K562 (cell line): ENCODE results near the gene GNG7. TPM values are rescaled to one million over a fixed set of nuclear protein-coding genes. Genes with fewer than 3 reads are reported as not detected.

Experiments used
- ATAC-seq: fragments of 200-7000 bp; cut with Tn5 transposase; 3 replicates; pipeline ENCODE4 v1.9.1; 2020; ENCODE audit warnings: moderate library complexity
- BruUV-seq: library from RNA; stranded (reverse); fragments of 400-500 nt; replicated peaks from 2 replicates; lab custom pipeline; 2021; lab: Mats Ljungman, UMichigan
- CTCF ChIA-PET: fragments of 300-600 bp; formaldehyde crosslinking; extraction: SDS; loops from one replicate; lab custom pipeline; 2021; ENCODE audit warnings: low intra/inter-chr PET ratio; lab: Yijun Ruan, JAX
- POLR2A ChIA-PET: fragments of 300-600, 350-650 bp; sonication (Branson Sonifier 250); formaldehyde crosslinking; extraction: SDS; loops from one replicate; lab custom pipeline; 2021; ENCODE audit warnings: antibody characterized with exemption, inconsistent platforms; lab: Yijun Ruan, JAX
- DNase-seq, 4 experiments: peaks; one replicate each; pipeline versions ENCODE4 v3.0.0 to v3.0.0-alpha.2; 2011 to 2018; ENCODE audit warnings: low spot score in 3 of 4, mixed read lengths in 3 of 4; ENCODE audit errors: extremely low read depth in 1 of 4
- FAIRE-seq: peaks from 2 replicates; lab custom pipeline; 2011; peaks lifted over from hg19 to GRCh38; lab: Jason Lieb, UNC
- H2AFZ ChIP-seq: 2 replicates; pipeline ENCODE4 v1.6.0; 2011; ENCODE audit warnings: low read depth, low read length, control low read depth, inconsistent platforms
- H3K27ac ChIP-seq: fragments of 200-600 bp; 3 replicates; pipeline ENCODE4 v1.8.0; 2011; ENCODE audit warnings: low read depth, mild to moderate bottlenecking, control low read depth, inconsistent platforms, low read length, moderate library complexity, mixed read lengths; ENCODE audit errors: extremely low read depth
- H3K27me3 ChIP-seq, 2 experiments: fragments of 300-600 bp in 1 of 2; 2 replicates in 1 of 2; 3 replicates in 1 of 2; pipeline versions ENCODE4 v1.6.0 to v1.8.0; 2011; ENCODE audit warnings: inconsistent platforms in 2 of 2, low read length in 2 of 2, mild to moderate bottlenecking in 1 of 2, mixed read lengths in 1 of 2, moderate library complexity in 1 of 2; ENCODE audit not compliant: control insufficient read depth in 2 of 2, insufficient read depth in 2 of 2
- H3K36me3 ChIP-seq: fragments of 300-600 bp; 3 replicates; pipeline ENCODE4 v1.8.0; 2011; ENCODE audit warnings: mild to moderate bottlenecking, low read length, inconsistent platforms; ENCODE audit not compliant: control insufficient read depth, insufficient read depth
- H3K4me1 ChIP-seq, 2 experiments: fragments of 200-600 bp in 1 of 2; replicated peaks in 1 of 2; 2 replicates in 1 of 2; 3 replicates in 1 of 2; pipeline versions ENCODE4 v1.5.1 to v1.8.0; 2011; ENCODE audit warnings: inconsistent platforms in 2 of 2, low read length in 2 of 2, mild to moderate bottlenecking in 1 of 2, mixed read lengths in 1 of 2, moderate library complexity in 1 of 2; ENCODE audit not compliant: control insufficient read depth in 2 of 2, insufficient read depth in 2 of 2
- H3K4me2 ChIP-seq: 2 replicates; pipeline ENCODE4 v1.6.1; 2011; ENCODE audit warnings: low read length, control low read depth, inconsistent platforms, mixed read lengths; ENCODE audit not compliant: insufficient read depth
- H3K4me3 ChIP-seq: fragments of 200-600 bp; sonication (generic), shearing (Covaris generic); 2 replicates; pipeline ENCODE4 v1.5.1; 2016; ENCODE audit warnings: control low read depth, inconsistent platforms
- H3K79me2 ChIP-seq: fragments of 200-600 bp; 3 replicates; pipeline ENCODE4 v1.8.0; 2011; ENCODE audit warnings: low read length, inconsistent platforms; ENCODE audit not compliant: control insufficient read depth, insufficient read depth
- H3K9ac ChIP-seq, 2 experiments: 2 replicates each; pipeline versions ENCODE4 v1.6.0 to v1.6.1; 2011; ENCODE audit warnings: low read depth in 2 of 2, low read length in 2 of 2, control low read depth in 1 of 2, inconsistent platforms in 1 of 2, mild to moderate bottlenecking in 1 of 2, mixed read lengths in 1 of 2; ENCODE audit not compliant: insufficient read depth in 1 of 2
- H3K9me1 ChIP-seq: one replicate; pipeline ENCODE4 v1.6.0; 2011; ENCODE audit warnings: inconsistent platforms, mild to moderate bottlenecking, low read length, moderate library complexity; ENCODE audit not compliant: control insufficient read depth, insufficient read depth
- H3K9me3 ChIP-seq: replicated peaks from 2 replicates; pipeline ENCODE4 v1.5.1; 2011; ENCODE audit warnings: low read depth, low read length, inconsistent platforms; ENCODE audit not compliant: control insufficient read depth, insufficient read depth
- H4K20me1 ChIP-seq: replicated peaks from 2 replicates; pipeline ENCODE4 v1.6.1; 2011; ENCODE audit warnings: low read length, inconsistent platforms, mixed read lengths; ENCODE audit not compliant: control insufficient read depth, insufficient read depth
- ARID1B ChIP-seq: fragments of 450-650 bp; IDR thresholded peaks from 2 replicates; pipeline ENCODE4 v1.6.1; 2016; ENCODE audit warnings: antibody characterized with exemption, mild to moderate bottlenecking, inconsistent platforms
- MGA ChIP-seq: fragments of 450-650 bp; IDR thresholded peaks from 2 replicates; pipeline ENCODE4 v1.6.1; 2016; ENCODE audit warnings: mild to moderate bottlenecking, moderate library complexity
- OTX1 ChIP-seq: fragments of 450-650 bp; formaldehyde crosslinking; IDR thresholded peaks from 2 replicates; pipeline ENCODE4 v1.4.0; 2022; ENCODE audit warnings: mild to moderate bottlenecking
- RB1 ChIP-seq: fragments of 450-650 bp; IDR thresholded peaks from 2 replicates; pipeline ENCODE4 v1.6.1; 2017; ENCODE audit warnings: low read depth, mild to moderate bottlenecking
- RBFOX2 ChIP-seq: fragments of 200-400 bp; formaldehyde crosslinking; IDR thresholded peaks from 2 replicates; pipeline ENCODE4 v1.6.1; 2017; ENCODE audit warnings: low read depth, mild to moderate bottlenecking, low read length, moderate library complexity
- SP2 ChIP-seq: IDR thresholded peaks from 2 replicates; pipeline ENCODE4 v1.6.1; 2011; ENCODE audit warnings: mild to moderate bottlenecking, low read depth, low read length, moderate library complexity; ENCODE audit not compliant: poor library complexity, severe bottlenecking; ENCODE audit errors: extremely low read depth
- ZHX1 ChIP-seq: fragments of 150-350 bp; conservative IDR thresholded peaks from 2 replicates; pipeline ENCODE4 v1.6.1; 2014; ENCODE audit warnings: low read length
- WGBS: fragments of 100-300 bp; shearing (Covaris generic); methylation state at CpG from one replicate; pipeline ENCODE4 v1.1.6; 2016; ENCODE audit warnings: low coverage, mixed read lengths; ENCODE audit not compliant: insufficient coverage; ENCODE audit errors: missing lambda C conversion rate; 5-methylcytosine and 5-hydroxymethylcytosine counted together
- in situ Hi-C: fragments of 300-500 bp; cut with MboI; formaldehyde crosslinking; loops from 4 replicates; pipeline ENCODE4 v1.15.0; 2018; ENCODE audit warnings: inconsistent platforms, mixed read lengths
- intact Hi-C: fragments of 100-400 bp; cut with micrococcal nuclease; formaldehyde crosslinking; loops from 2 replicates; pipeline ENCODE4 v1.14.2; 2022
- polyA plus RNA-seq, 8 experiments: library from polyadenylated mRNA; depleted of rRNA in 4 of 8; stranded (reverse) in 5 of 8; unstranded in 3 of 8; fragments of >200 nt; fragmentation: Nextera tagmentation in 2 of 8; fragmentation: Illumina TruSeq in 1 of 8; extraction: Ambion mirVana in 2 of 8; extraction: Trizol in 1 of 8; gene quantifications; 2 replicates each; pipeline versions ENCODE4 v1.2.1 to v1.2.3, GENCODE V29; 2011 to 2014; ENCODE audit warnings: inconsistent platforms in 1 of 8, missing spikeins in 1 of 8
- total RNA-seq, 7 experiments: library from RNA; depleted of rRNA in 6 of 7; stranded (reverse); fragments of >200 nt in 6 of 7; fragmentation: Illumina TruSeq in 2 of 7; extraction: Trizol in 2 of 7; gene quantifications; 2 replicates each; pipeline versions ENCODE4 v1.2.1 to v1.2.3, GENCODE V29; 2011 to 2021; ENCODE audit warnings: low replicate concordance in 1 of 7

GNG7 gene
- total and polyA plus RNA-seq, 9 of the 15 experiments (the other 6 are each of a cell fraction or from before 2014, with no cell fraction given) = 0.01 to 0.20 (median 0.06) TPM; not detected in 1

- BruUV-seq = no TSS peak
- peaks cover 27% of the 10 kb centered on the region; the same call in 2 of the 3 replicates for H3K36me3 ChIP-seq
- in situ Hi-C loops = no loop called here
- no peaks in the 10 kb centered on the region for H3K79me2 ChIP-seq
- peaks cover 0 to 17% of the 10 kb centered on the region in 2 experiments; a peak in 2 of 5 replicates for H3K4me1 ChIP-seq
- H4K20me1 ChIP-seq = no peaks in the 10 kb centered on the region
- no peak overlapping the region for H3K9ac ChIP-seq
- H3K27me3 ChIP-seq = peaks cover 7 to 14% of the 10 kb centered on the region in 2 experiments; a peak in 3 of 5 replicates
- H3K9me1 ChIP-seq = no peaks in the 10 kb centered on the region
- DNase-seq (no peak), FAIRE-seq (no peak), ATAC-seq (no peak)
- no peaks in the 10 kb centered on the region for H3K9me3 ChIP-seq
- no peak overlapping the region for H3K4me2 ChIP-seq
- ChIA-PET POLR2A (no interaction called here), CTCF (interaction anchor here (0.6 kb wide), 1 partner anchor 77 kb away, joined by 7 read pairs; no protein-coding TSS in a partner anchor)
- no peak overlapping the region for H3K27ac ChIP-seq
- no peak overlapping the region for H2AFZ ChIP-seq
- WGBS = 31% methylated on average over 17 of the region's 17 CpGs
- intact Hi-C loops = no loop called here
- H3K4me3 ChIP-seq = no peak overlapping the region
- TF ChIP-seq ZHX1 (no peak), OTX1 (no peak), RB1 (no peak), ARID1B (no peak), RBFOX2 (no peak), SP2 (no peak), MGA (no peak)
Measured at GRCh38 chr19:2750808-2751437, 48.4 kb upstream of the GNG7 start.
